SJSA1 (cell line): ENCODE measurements around the gene LNP1. TPM values are rescaled to one million over a fixed set of nuclear protein-coding genes. Genes with fewer than 3 reads are reported as not detected.

Experiments used
- DNase-seq, 2 experiments: peaks; one replicate each; pipeline ENCODE4 v3.0.0-alpha.2; 2015 to 2020; ENCODE audit warnings: low spot score in 2 of 2, low read depth in 1 of 2
- H3K27ac ChIP-seq: fragments of 250-450 bp; sonication (Bioruptor Pico); 2 replicates; pipeline ENCODE4 v1.5.1; 2020; ENCODE audit warnings: mild to moderate bottlenecking, moderate library complexity
- H3K27me3 ChIP-seq: fragments of 250-450 bp; sonication (Bioruptor Pico); replicated peaks from 2 replicates; pipeline ENCODE4 v1.5.1; 2020; ENCODE audit warnings: mild to moderate bottlenecking, moderate library complexity
- H3K36me3 ChIP-seq: fragments of 250-450 bp; sonication (Bioruptor Pico); 2 replicates; pipeline ENCODE4 v1.5.1; 2020; ENCODE audit warnings: mild to moderate bottlenecking
- H3K4me1 ChIP-seq: fragments of 250-450 bp; sonication (Bioruptor Pico); replicated peaks from 2 replicates; pipeline ENCODE4 v1.6.1; 2021; ENCODE audit warnings: mild to moderate bottlenecking
- H3K4me3 ChIP-seq: fragments of 250-450 bp; sonication (Bioruptor Pico); 2 replicates; pipeline ENCODE4 v1.5.1; 2020; ENCODE audit warnings: mild to moderate bottlenecking
- H3K9me3 ChIP-seq: fragments of 250-450 bp; sonication (Bioruptor Pico); replicated peaks from 2 replicates; pipeline ENCODE4 v1.5.1; 2020; ENCODE audit warnings: mild to moderate bottlenecking
- total RNA-seq: library from RNA; depleted of rRNA; stranded (reverse); fragments of >200 nt; shearing (Covaris generic); gene quantifications from 2 replicates; pipeline ENCODE4 v1.2.3, GENCODE V29; 2014

The LNP1 gene
- total RNA-seq, 1 experiment from 2014 or later: 1.6 TPM

- no peaks in the 10 kb centered on the region for H3K9me3 ChIP-seq
- no peaks in the 10 kb centered on the region for H3K4me1 ChIP-seq
- DNase-seq: no peak
- H3K4me3 ChIP-seq: no peak overlapping the region
- H3K36me3 ChIP-seq: peaks cover 56% of the 10 kb centered on the region
- no peak overlapping the region for H3K27ac ChIP-seq
- no peaks in the 10 kb centered on the region for H3K27me3 ChIP-seq
These were observed 25.0 kb upstream of the LNP1 start for GRCh38 chr3:100376301-100376700.

GRCh38 chr3:100384733-100385525 is 16.4 kb upstream of the LNP1 start:
- H3K4me3 ChIP-seq: no peak overlapping the region
- H3K4me1 ChIP-seq: peaks cover 25% of the 10 kb centered on the region
- H3K9me3 ChIP-seq: no peaks in the 10 kb centered on the region
- H3K36me3 ChIP-seq: peaks cover 69% of the 10 kb centered on the region
- peak overlapping the region; percentile 42 for H3K27ac ChIP-seq
- DNase-seq: peak in 1 of 2 experiments; percentile 18
- no peaks in the 10 kb centered on the region for H3K27me3 ChIP-seq

- Histone ChIP-seq H3K4me3 (no peak overlapping the region), H3K9me3 (0 out of 2 replicates have a peak, but pooled peaks cover 2% of the 10 kb centered on the region), H3K27ac (no peak overlapping the region), H3K4me1 (peaks cover 25% of the 10 kb centered on the region), H3K27me3 (no peaks in the 10 kb centered on the region), H3K36me3 (peaks cover 65% of the 10 kb centered on the region)
- no peak for DNase-seq
These were observed 14.8 kb upstream of the LNP1 start for GRCh38 chr3:100386437-100387074.

- Histone ChIP-seq H3K9me3 (0 out of 2 replicates have a peak, but pooled peaks cover 2% of the 10 kb centered on the region), H3K27me3 (no peaks in the 10 kb centered on the region), H3K27ac (no peak overlapping the region), H3K36me3 (peaks cover 46% of the 10 kb centered on the region), H3K4me3 (no peak overlapping the region), H3K4me1 (peaks cover 25% of the 10 kb centered on the region)
- no peak for DNase-seq
These were observed 12.3 kb upstream of the LNP1 start for GRCh38 chr3:100389025-100389424.

- Histone ChIP-seq H3K36me3 (peaks cover 5% of the 10 kb centered on the region; the same call in 1 of the 2 replicates), H3K9me3 (no peaks in the 10 kb centered on the region), H3K4me3 (no peak overlapping the region), H3K27me3 (no peaks in the 10 kb centered on the region), H3K27ac (no peak overlapping the region), H3K4me1 (0 out of 2 replicates have a peak, but pooled peaks cover 4% of the 10 kb centered on the region)
- DNase-seq: no peak
These were observed 5.5 kb upstream of the LNP1 start for GRCh38 chr3:100395679-100396431.

GRCh38 chr3:100396967-100397366 is 4.4 kb upstream of the LNP1 start:
- Histone ChIP-seq H3K27ac (no peak overlapping the region), H3K27me3 (no peaks in the 10 kb centered on the region), H3K36me3 (peaks cover 5% of the 10 kb centered on the region; the same call in 1 of the 2 replicates), H3K9me3 (no peaks in the 10 kb centered on the region), H3K4me1 (0 out of 2 replicates have a peak, but pooled peaks cover 4% of the 10 kb centered on the region), H3K4me3 (no peak overlapping the region)
- no peak for DNase-seq

- peaks cover 5% of the 10 kb centered on the region; the same call in 1 of the 2 replicates for H3K36me3 ChIP-seq
- H3K4me3 ChIP-seq: peak overlapping the region; percentile 73
- H3K27me3 ChIP-seq: no peaks in the 10 kb centered on the region
- DNase-seq: no peak
- peaks cover 12% of the 10 kb centered on the region; the same call in 1 of the 2 replicates for H3K4me1 ChIP-seq
- H3K9me3 ChIP-seq: no peaks in the 10 kb centered on the region
- H3K27ac ChIP-seq: no peak overlapping the region
These were observed 1.8 kb upstream of the LNP1 start for GRCh38 chr3:100399341-100400071.

- peak in 1 of 2 experiments; percentile 26 for DNase-seq
- peak overlapping the region; percentile 73 for H3K4me3 ChIP-seq
- H3K4me1 ChIP-seq: peaks cover 12% of the 10 kb centered on the region; the same call in 1 of the 2 replicates
- H3K36me3 ChIP-seq: peaks cover 5% of the 10 kb centered on the region; the same call in 1 of the 2 replicates
- H3K9me3 ChIP-seq: no peaks in the 10 kb centered on the region
- H3K27me3 ChIP-seq: no peaks in the 10 kb centered on the region
- peak overlapping the region; percentile 86 for H3K27ac ChIP-seq
These were observed 940 bp upstream of the LNP1 start for GRCh38 chr3:100400419-100400779.

GRCh38 chr3:100401674-100402041 is 319 bp downstream of the LNP1 start:
- no peaks in the 10 kb centered on the region for H3K9me3 ChIP-seq
- peaks cover 5% of the 10 kb centered on the region; the same call in 1 of the 2 replicates for H3K36me3 ChIP-seq
- H3K27me3 ChIP-seq: no peaks in the 10 kb centered on the region
- H3K4me1 ChIP-seq: peaks cover 12% of the 10 kb centered on the region; the same call in 1 of the 2 replicates
- peak; percentile 55 to 86 for DNase-seq
- H3K4me3 ChIP-seq: peak overlapping the region; percentile 73
- H3K27ac ChIP-seq: peak overlapping the region; percentile 86

GRCh38 chr3:100402256-100402655 is 917 bp downstream of the LNP1 start:
- H3K9me3 ChIP-seq: no peaks in the 10 kb centered on the region

GRCh38 chr3:100402891-100403290 is 1.6 kb downstream of the LNP1 start:
- H3K27me3 ChIP-seq: no peaks in the 10 kb centered on the region
- no peak for DNase-seq
- H3K36me3 ChIP-seq: peaks cover 5% of the 10 kb centered on the region; the same call in 1 of the 2 replicates
- no peaks in the 10 kb centered on the region for H3K9me3 ChIP-seq
- H3K27ac ChIP-seq: peak overlapping the region; percentile 86
- peak overlapping the region; percentile 73 for H3K4me3 ChIP-seq
- H3K4me1 ChIP-seq: peaks cover 12% of the 10 kb centered on the region; the same call in 1 of the 2 replicates

More at GRCh38 chr3:100402256-100402655, 917 bp downstream of the LNP1 start:
- peaks cover 5% of the 10 kb centered on the region; the same call in 1 of the 2 replicates for H3K36me3 ChIP-seq
- peak overlapping the region; percentile 86 for H3K27ac ChIP-seq
- no peaks in the 10 kb centered on the region for H3K27me3 ChIP-seq
- peak overlapping the region; percentile 73 for H3K4me3 ChIP-seq
- no peak for DNase-seq
- peaks cover 12% of the 10 kb centered on the region; the same call in 1 of the 2 replicates for H3K4me1 ChIP-seq

GRCh38 chr3:100403362-100404249 is 2.3 kb downstream of the LNP1 start:
- H3K27ac ChIP-seq: no peak overlapping the region
- no peak overlapping the region for H3K4me3 ChIP-seq
- peaks cover 12% of the 10 kb centered on the region; the same call in 1 of the 2 replicates for H3K4me1 ChIP-seq
- no peaks in the 10 kb centered on the region for H3K27me3 ChIP-seq
- no peaks in the 10 kb centered on the region for H3K9me3 ChIP-seq
- H3K36me3 ChIP-seq: peaks cover 5% of the 10 kb centered on the region; the same call in 1 of the 2 replicates
- no peak for DNase-seq
